ENCODE data around the gene GALK1. TPM values are rescaled to one million over a fixed set of nuclear protein-coding genes. Genes with fewer than 3 reads are reported as not detected.

Gene GALK1
- total and polyA plus RNA-seq, 2 of the 13 experiments (the other 11 are each of a cell fraction or from before 2014, with no cell fraction given) = 59.9 to 93.6 TPM

- POLR2A ChIA-PET = interaction anchor here (0.6 to 13.1 kb wide), 109 partner anchors 9 to 1029 kb away, joined by 3 to 390 read pairs (median 5); partner anchors contain the start of genes ACOX1, CDK3, EVPL and EXOC7
- Histone ChIP-seq H3K4me1 (ENCODE audit: insufficient read depth, low read length) (peaks cover 58% of the 10 kb centered on the region), H4K20me1 (ENCODE audit: insufficient read depth, low read length) (peaks cover 32% of the 10 kb centered on the region), H3K9me3 (ENCODE audit: low read length) (no peaks in the 10 kb centered on the region), H3K27ac (ENCODE audit: extremely low read length, insufficient read depth, low read length) (peak overlapping the region; percentile 91), H3K79me2 (ENCODE audit: insufficient read depth, low read length) (peaks cover 23% of the 10 kb centered on the region), H3K4me3 (replicated peaks in 1 of 3; ENCODE audit: insufficient read depth in 1 of 3, low read depth in 2 of 3, low read length in 3 of 3) (peak overlapping the region; percentile 73 to 92 (median 86)), H3K4me2 (ENCODE audit: low read depth, low read length) (peak overlapping the region; percentile 88), H3K36me3 (replicated peaks in 1 of 2; ENCODE audit: control insufficient read depth in 1 of 2, insufficient read depth in 2 of 2, low read length in 2 of 2) (peaks cover 8 to 9% of the 10 kb centered on the region in 2 experiments; a peak in 4 of 5 replicates), H3K27me3 (ENCODE audit: control insufficient read depth in 1 of 2, insufficient read depth in 2 of 2, low read length in 2 of 2) (no peaks in the 10 kb centered on the region; a peak in 1 of 5 replicates), H3K9ac (ENCODE audit: insufficient read depth, low read depth, low read length) (peak overlapping the region; percentile 98), H2AFZ (ENCODE audit: low read length) (no peak overlapping the region)
- FAIRE-seq (peak; percentile 98), DNase-seq (ENCODE audit: low spot score) (peak; percentile 100), ATAC-seq (peak; percentile 81)
- in situ Hi-C loops (cut with HindIII; ENCODE audit: extremely low pct_ligation_motif_present, low pct_unique_long_range_greater_than_20kb) = no loop called here
- CTCF ChIA-PET (ENCODE audit: low intra/inter-chr PET ratio, low total read pairs) = no interaction called here
- under 1% methylated on average over 16 of the region's 84 CpGs for WGBS (ENCODE audit: low lambda C conversion rate)
- intact Hi-C loops (cut with micrococcal nuclease; ENCODE audit: unreplicated experiment) = loop anchor here (2.0 to 5.0 kb wide), 2 partner anchors 48 to 65 kb away; partner anchors contain the start of gene UNC13D
- no TSS peak for BruUV-seq (replicated peaks)
- TF ChIP-seq E2F5 (CRISPR knock-in tag; conservative IDR thresholded peaks at IDR 0.05) (peak; percentile 88), ZNF775 (CRISPR knock-in tag; IDR thresholded peaks at IDR 0.05; ENCODE audit: borderline replicate concordance) (no peak), CEBPZ (IDR thresholded peaks at IDR 0.05; ENCODE audit: low read length) (no peak), ZNF75D (CRISPR knock-in tag; IDR thresholded peaks at IDR 0.05; ENCODE audit: borderline replicate concordance) (0 out of 2 replicates have a peak, but pooled peaks have one; percentile 93), RERE (CRISPR knock-in tag; IDR thresholded peaks at IDR 0.05; ENCODE audit: low read depth) (peak; percentile 52; the same call in 1 of the 2 replicates), GZF1 (CRISPR knock-in tag; IDR thresholded peaks at IDR 0.05) (0 out of 2 replicates have a peak, but pooled peaks have one; percentile 16), ZNF800 (CRISPR knock-in tag; IDR thresholded peaks at IDR 0.05) (peak; percentile 87), RARA (CRISPR knock-in tag; IDR thresholded peaks at IDR 0.05) (peak; percentile 67), ZNF414 (CRISPR knock-in tag; IDR thresholded peaks at IDR 0.05) (no peak)
Measured at GRCh38 chr17:75779250-75779986, 14.4 kb upstream of the GALK1 start.

Measured in HepG2 (cell line).